Dendritic cell treated with granulocyte-macrophage colony-stimulating factor and Interleukin-4, amounts not matched to agents 40 ng/mL and 50 ng/mL, for 4 days (primary cell): ENCODE results near the gene SDF2L1.
"Not testable (repeated sequence)": the region's sequence is repeated elsewhere in the genome, so short reads cannot be mapped to it uniquely, and the experiment has no call there.

Source experiments
- H3K27ac Mint-ChIP-seq: one replicate; pipeline ENCODE4 v1.8.0; 2022; ENCODE audit warnings: mild to moderate bottlenecking, mixed read lengths
- H3K27me3 Mint-ChIP-seq: one replicate; pipeline ENCODE4 v1.8.0; 2022; ENCODE audit warnings: mild to moderate bottlenecking, mixed read lengths
- H3K36me3 Mint-ChIP-seq: one replicate; pipeline ENCODE4 v1.8.0; 2022; ENCODE audit warnings: low read depth, mixed read lengths
- H3K4me1 Mint-ChIP-seq: one replicate; pipeline ENCODE4 v1.8.0; 2022; ENCODE audit warnings: low read depth, mixed read lengths
- H3K4me3 Mint-ChIP-seq: one replicate; pipeline ENCODE4 v1.8.0; 2022; ENCODE audit warnings: mild to moderate bottlenecking, moderate library complexity, mixed read lengths
- H3K9me3 Mint-ChIP-seq: one replicate; pipeline ENCODE4 v1.8.0; 2022; ENCODE audit warnings: mixed read lengths
- intact Hi-C: fragments of 100-400 bp; cut with micrococcal nuclease; formaldehyde crosslinking; loops from one replicate; pipeline ENCODE4 v1.15.0; 2022

SDF2L1 gene

GRCh38 chr22:21611210-21611977, 30.7 kb upstream of the SDF2L1 start:
- H3K4me3 Mint-ChIP-seq = no peak overlapping the region
- no peaks in the 10 kb centered on the region for H3K27me3 Mint-ChIP-seq
- intact Hi-C loops = no loop called here
- H3K36me3 Mint-ChIP-seq = peaks cover 86% of the 10 kb centered on the region
- peaks cover 41% of the 10 kb centered on the region for H3K4me1 Mint-ChIP-seq
- H3K9me3 Mint-ChIP-seq = no peaks in the 10 kb centered on the region
- H3K27ac Mint-ChIP-seq = no peak overlapping the region

GRCh38 chr22:21612858-21613257, 29.2 kb upstream of the SDF2L1 start:
- Mint-ChIP-seq H3K36me3 (peaks cover 93% of the 10 kb centered on the region), H3K4me1 (peaks cover 33% of the 10 kb centered on the region), H3K9me3 (no peaks in the 10 kb centered on the region), H3K27ac (no peak overlapping the region), H3K27me3 (no peaks in the 10 kb centered on the region), H3K4me3 (no peak overlapping the region)
- intact Hi-C loops = no loop called here

- Mint-ChIP-seq H3K27ac (no peak overlapping the region), H3K36me3 (peaks cover 98% of the 10 kb centered on the region), H3K4me1 (peaks cover 33% of the 10 kb centered on the region), H3K9me3 (no peaks in the 10 kb centered on the region), H3K4me3 (no peak overlapping the region), H3K27me3 (no peaks in the 10 kb centered on the region)
- intact Hi-C loops = no loop called here
Measured at GRCh38 chr22:21613553-21614233, 28.4 kb upstream of the SDF2L1 start.

GRCh38 chr22:21615731-21616130, 26.4 kb upstream of the SDF2L1 start:
- Mint-ChIP-seq H3K36me3 (peaks cover 98% of the 10 kb centered on the region), H3K27me3 (no peaks in the 10 kb centered on the region), H3K9me3 (no peaks in the 10 kb centered on the region), H3K4me3 (no peak overlapping the region), H3K27ac (no peak overlapping the region), H3K4me1 (peaks cover 50% of the 10 kb centered on the region)
- intact Hi-C loops = no loop called here

GRCh38 chr22:21617337-21617736, 24.8 kb upstream of the SDF2L1 start:
- H3K27ac Mint-ChIP-seq, H3K9me3 Mint-ChIP-seq, H3K4me3 Mint-ChIP-seq, H3K27me3 Mint-ChIP-seq, intact Hi-C loops: not testable (repeated sequence)
- Mint-ChIP-seq H3K36me3 (peaks cover 92% of the 10 kb centered on the region), H3K4me1 (peaks cover 58% of the 10 kb centered on the region)

GRCh38 chr22:21621025-21621424, 21.1 kb upstream of the SDF2L1 start:
- Mint-ChIP-seq H3K36me3 (peaks cover 92% of the 10 kb centered on the region), H3K27ac (peak overlapping the region; percentile 74), H3K9me3 (no peaks in the 10 kb centered on the region), H3K4me1 (peaks cover 76% of the 10 kb centered on the region), H3K27me3 (no peaks in the 10 kb centered on the region), H3K4me3 (no peak overlapping the region)
- intact Hi-C loops = no loop called here

- Mint-ChIP-seq H3K9me3 (no peaks in the 10 kb centered on the region), H3K36me3 (peaks cover 92% of the 10 kb centered on the region), H3K4me1 (peaks cover 84% of the 10 kb centered on the region), H3K27me3 (no peaks in the 10 kb centered on the region), H3K27ac (peak overlapping the region; percentile 74), H3K4me3 (peak overlapping the region; percentile 57)
- intact Hi-C loops = no loop called here
Measured at GRCh38 chr22:21622011-21622918, 19.8 kb upstream of the SDF2L1 start.

- Mint-ChIP-seq H3K27me3 (no peaks in the 10 kb centered on the region), H3K4me1 (peaks cover 92% of the 10 kb centered on the region), H3K36me3 (peaks cover 92% of the 10 kb centered on the region), H3K4me3 (peak overlapping the region; percentile 9), H3K9me3 (no peaks in the 10 kb centered on the region), H3K27ac (peak overlapping the region; percentile 74)
- intact Hi-C loops = no loop called here
Measured at GRCh38 chr22:21622919-21623647, 19.0 kb upstream of the SDF2L1 start.

GRCh38 chr22:21623648-21623970, 18.5 kb upstream of the SDF2L1 start:
- Mint-ChIP-seq H3K9me3 (no peaks in the 10 kb centered on the region), H3K4me1 (peaks cover 95% of the 10 kb centered on the region), H3K27ac (peak overlapping the region; percentile 74), H3K27me3 (no peaks in the 10 kb centered on the region), H3K36me3 (peaks cover 92% of the 10 kb centered on the region), H3K4me3 (no peak overlapping the region)
- intact Hi-C loops = no loop called here

GRCh38 chr22:21624120-21624879, 17.8 kb upstream of the SDF2L1 start:
- H3K4me1 Mint-ChIP-seq = peaks cover 93% of the 10 kb centered on the region
- H3K27ac Mint-ChIP-seq = peak overlapping the region; percentile 37
- H3K9me3 Mint-ChIP-seq = no peaks in the 10 kb centered on the region
- no peak overlapping the region for H3K4me3 Mint-ChIP-seq
- peaks cover 90% of the 10 kb centered on the region for H3K36me3 Mint-ChIP-seq
- H3K27me3 Mint-ChIP-seq = no peaks in the 10 kb centered on the region
- intact Hi-C loops = no loop called here

- peaks cover 90% of the 10 kb centered on the region for H3K36me3 Mint-ChIP-seq
Measured at GRCh38 chr22:21624880-21625791, 17.0 kb upstream of the SDF2L1 start.

GRCh38 chr22:21626073-21626734, 15.9 kb upstream of the SDF2L1 start:
- Mint-ChIP-seq H3K9me3 (no peaks in the 10 kb centered on the region), H3K4me3 (no peak overlapping the region), H3K4me1 (peaks cover 75% of the 10 kb centered on the region), H3K27me3 (no peaks in the 10 kb centered on the region), H3K27ac (peak overlapping the region; percentile 37), H3K36me3 (peaks cover 79% of the 10 kb centered on the region)
- intact Hi-C loops = no loop called here

More at GRCh38 chr22:21624880-21625791, 17.0 kb upstream of the SDF2L1 start:
- Mint-ChIP-seq H3K4me1 (peaks cover 85% of the 10 kb centered on the region), H3K9me3 (no peaks in the 10 kb centered on the region), H3K4me3 (no peak overlapping the region), H3K27ac (peak overlapping the region; percentile 37), H3K27me3 (no peaks in the 10 kb centered on the region)
- intact Hi-C loops = no loop called here
